Heart right ventricle (tissue), 16 donors: ENCODE measurements around the gene KL. TPM values are rescaled to one million over a fixed set of nuclear protein-coding genes. Genes with fewer than 3 reads are reported as not detected.

Experiments used
- ATAC-seq, 8 donors: fragments of 200-7000 bp; cut with Tn5 transposase; one replicate each; pipeline ENCODE4 v1.9.1; 2020; ENCODE audit warnings: mild to moderate bottlenecking in 8 of 8, moderate library complexity in 8 of 8, moderate number of reproducible peaks in 1 of 8
- DNase-seq, 2 donors: peaks; one replicate each; pipeline ENCODE4 v3.0.0-alpha.2; 2020
- H3K27ac ChIP-seq, 10 donors: fragments of 200-600 bp; sonication (generic) in 2 of 10; one replicate each; pipeline versions ENCODE4 v1.5.0 to v1.8.0; 2020 to 2022; ENCODE audit warnings: mild to moderate bottlenecking in 3 of 10
- H3K27me3 ChIP-seq, 7 donors: fragments of 200-600 bp; one replicate each; pipeline ENCODE4 v1.8.0; 2021 to 2022; ENCODE audit warnings: mild to moderate bottlenecking in 2 of 7
- H3K36me3 ChIP-seq, 9 donors: fragments of 200-600 bp; sonication (generic) in 1 of 9; one replicate each; pipeline versions ENCODE4 v1.5.0 to v1.8.0; 2020 to 2022; ENCODE audit warnings: mild to moderate bottlenecking in 2 of 9
- H3K4me1 ChIP-seq, 9 donors: fragments of 200-600 bp; sonication (generic) in 1 of 9; one replicate each; pipeline versions ENCODE4 v1.5.0 to v1.8.0; 2020 to 2022; ENCODE audit warnings: mild to moderate bottlenecking in 4 of 9
- H3K4me3 ChIP-seq, 10 donors: fragments of 200-600 bp; sonication (generic) in 2 of 10; one replicate each; pipeline versions ENCODE4 v1.5.0 to v1.8.0; 2020 to 2022; ENCODE audit warnings: mild to moderate bottlenecking in 7 of 10, moderate library complexity in 2 of 10
- H3K9me3 ChIP-seq, 11 donors: fragments of 200-600 bp in 10 of 11; sonication (generic) in 2 of 11; one replicate each; pipeline versions ENCODE4 v1.5.0 to v1.8.0; 2013 to 2022; ENCODE audit warnings: mild to moderate bottlenecking in 2 of 11, control low read depth in 1 of 11, moderate library complexity in 1 of 11
- CTCF ChIP-seq, 9 donors: fragments of 200-600 bp; sonication (generic) in 2 of 9; IDR thresholded peaks; one replicate each; pipeline versions ENCODE4 v1.5.0 to v1.8.0; 2021 to 2022; ENCODE audit warnings: antibody characterized with exemption in 9 of 9, mild to moderate bottlenecking in 5 of 9, moderate library complexity in 1 of 9
- WGBS, 2 donors: extraction: QIAGEN DNeasy Blood & Tissue Kit; methylation state at CpG; one replicate each; pipeline ENCODE4 v1.1.7; 2013; ENCODE audit warnings: inconsistent platforms in 1 of 2; 5-methylcytosine and 5-hydroxymethylcytosine counted together
- intact Hi-C, 10 donors: fragments of 100-400 bp; cut with DNase I; formaldehyde crosslinking; loops; one replicate each; pipeline versions ENCODE4 v1.11.1 to v1.14.2; 2022
- polyA plus RNA-seq, 2 donors: library from polyadenylated mRNA; stranded (reverse); fragments of 200-250 nt; gene quantifications; one replicate each; pipeline ENCODE4 v1.2.3, GENCODE V29; 2013
- total RNA-seq, 10 donors: library from RNA; stranded (reverse); fragmentation: NEBNext Ultra II Directional in 3 of 10; extraction: Animal tissue kit (Norgen Biotek cat#: 25700) in 3 of 10; gene quantifications; one replicate each; pipeline versions ENCODE4 v1.2.1 to v1.2.4, GENCODE V29; 2021 to 2023
- donor health status: Arrhythmogenic right ventricular cardiomyopathy.
- donor health status: ischemic (EF 13 %, LVEDD 7.1; RV severe dilation, severe dysfunction).
- donor health status: healthy with polysubstance abuse.
- donor health status: DM: no; HTN: yes; CAD: no.
- donor health status: DM: no; HTN: no; CAD: no.
- donor health status: ischemic (EF 25% LVEDD 6.9; RV normal size, moderate dysfunction).
- donor health status: ischemic (EF 25% LVEDD 5.7; RV mildly dilated, moderate dysfunction).
- donor health status: healthy.
- donor health status: DM: yes; HTN: yes; CAD: no.
- donor health status: Ischemic cardiomyopathy.
- donor health status: ischemic (EF 35%, LVEDD 5.7; RV mildly dilated, moderate dysfunction).
- donor health status: nonischemic (EF 11% LVEDD 7.7; RV severe dilation, severe dysfunction).
- donor health status: DM: yes; HTN: yes; CAD: no.
- donor health status: PGD.
- donor health status: ischemic (EF 29% LVEDD 5.4; RV normal size, mild dysfunction).
- donor health status: nonischemic (EF 23%, LVEDD 6.1; RV moderate dilation, normal function).

The KL gene
- total and polyA plus RNA-seq, 12 donors: 0.80 to 2.7 (median 1.3) TPM

GRCh38 chr13:33110713-33111413, 94.6 kb downstream of the KL start:
- Histone ChIP-seq H3K4me3 (no peak overlapping the region), H3K27ac (peak overlapping the region in 9 of 10 donors; percentile 24 to 81 (median 59)), H3K4me1 (peaks cover 11 to 74% (median 63%) of the 10 kb centered on the region in 9 donors), H3K36me3 (peaks cover 0 to 94% (median 37%) of the 10 kb centered on the region in 9 donors), H3K27me3 (no peaks in the 10 kb centered on the region), H3K9me3 (no peaks in the 10 kb centered on the region)
- WGBS, 2 donors: 40 to 57% methylated on average over 14 of the region's 14 CpGs
- no peak for TF ChIP-seq CTCF (IDR thresholded peaks at IDR 0.05)
- intact Hi-C loops: no loop called here
- ATAC-seq: peak; percentile 31 to 62 (median 47)
- peak; percentile 54 to 61 for DNase-seq

- intact Hi-C loops: no loop called here
- no peak for TF ChIP-seq CTCF (IDR thresholded peaks at IDR 0.05)
- H3K36me3 ChIP-seq: peaks cover 0 to 94% (median 36%) of the 10 kb centered on the region in 9 donors
Measured at GRCh38 chr13:33111414-33112110, 95.3 kb downstream of the KL start.

GRCh38 chr13:33112766-33113165, 96.5 kb downstream of the KL start:
- Histone ChIP-seq H3K4me3 (no peak overlapping the region), H3K27me3 (no peaks in the 10 kb centered on the region), H3K36me3 (peaks cover 0 to 94% (median 41%) of the 10 kb centered on the region in 9 donors), H3K9me3 (no peaks in the 10 kb centered on the region), H3K27ac (peak overlapping the region in 2 of 10 donors; percentile 59 to 81), H3K4me1 (peaks cover 11 to 61% (median 56%) of the 10 kb centered on the region in 9 donors)
- intact Hi-C loops: no loop called here
- no peak for TF ChIP-seq CTCF (IDR thresholded peaks at IDR 0.05)
- DNase-seq (no peak), ATAC-seq (peak in 2 of 8 donors; percentile 12 to 16)
- WGBS, 2 donors: 71 to 73% methylated on average over 12 of the region's 12 CpGs

More at GRCh38 chr13:33111414-33112110, 95.3 kb downstream of the KL start:
- DNase-seq (peak in 1 of 2 donors; percentile 37), ATAC-seq (peak in 3 of 8 donors; percentile 19 to 24 (median 23))
- no peaks in the 10 kb centered on the region for H3K9me3 ChIP-seq
- H3K4me1 ChIP-seq: peaks cover 11 to 72% (median 63%) of the 10 kb centered on the region in 9 donors
- 28 to 39% methylated on average over 9 of the region's 9 CpGs for WGBS, 2 donors
- no peak overlapping the region for H3K4me3 ChIP-seq
- peak overlapping the region in 9 of 10 donors; percentile 24 to 81 (median 59) for H3K27ac ChIP-seq
- no peaks in the 10 kb centered on the region for H3K27me3 ChIP-seq

GRCh38 chr13:33114146-33114545, 97.9 kb downstream of the KL start:
- Histone ChIP-seq H3K27ac (no peak overlapping the region), H3K27me3 (no peaks in the 10 kb centered on the region), H3K4me1 (peaks cover 11 to 48% (median 43%) of the 10 kb centered on the region in 9 donors), H3K4me3 (no peak overlapping the region), H3K36me3 (peaks cover 0 to 94% (median 43%) of the 10 kb centered on the region in 9 donors), H3K9me3 (no peaks in the 10 kb centered on the region)
- ATAC-seq: no peak
- WGBS, 2 donors: 84 to 87% methylated on average over 5 of the region's 5 CpGs
- no peak for TF ChIP-seq CTCF (IDR thresholded peaks at IDR 0.05)
- DNase-seq: no peak
- intact Hi-C loops: no loop called here
